GM10847 (cell line): ENCODE data around the gene PCSK4.

Experiments
- POLR2A ChIP-seq: IDR thresholded peaks from 2 replicates; pipeline ENCODE4 v1.6.1; 2011; ENCODE audit not compliant: insufficient read length; ENCODE audit errors: extremely low read depth

PCSK4 gene

GRCh38 chr19:1459479-1459878, 30.7 kb downstream of the PCSK4 start:
- no peak for TF ChIP-seq POLR2A

- TF ChIP-seq POLR2A = no peak
Measured at GRCh38 chr19:1457892-1458291, 32.3 kb downstream of the PCSK4 start.

- TF ChIP-seq POLR2A = no peak
Measured at GRCh38 chr19:1457031-1457739, 33.0 kb downstream of the PCSK4 start.

GRCh38 chr19:1456121-1456900, 33.8 kb downstream of the PCSK4 start:
- no peak for TF ChIP-seq POLR2A

GRCh38 chr19:1455336-1456120, 34.6 kb downstream of the PCSK4 start:
- TF ChIP-seq POLR2A = no peak

GRCh38 chr19:1455002-1455335, 35.2 kb downstream of the PCSK4 start:
- no peak for TF ChIP-seq POLR2A

GRCh38 chr19:1453525-1454364, 36.4 kb downstream of the PCSK4 start:
- TF ChIP-seq POLR2A = no peak

GRCh38 chr19:1452802-1453524, 37.2 kb downstream of the PCSK4 start:
- TF ChIP-seq POLR2A = no peak

- TF ChIP-seq POLR2A = no peak
Measured at GRCh38 chr19:1451916-1452801, 38.0 kb downstream of the PCSK4 start.

- no peak for TF ChIP-seq POLR2A
Measured at GRCh38 chr19:1450735-1451731, 39.1 kb downstream of the PCSK4 start.

GRCh38 chr19:1449467-1450442, 40.4 kb downstream of the PCSK4 start, which contains the start of gene APC2:
TSS of gene APC2 (plus strand) at chr19:1450121. CDS start at chr19:1453002, 2,881 bp downstream.
- no peak for TF ChIP-seq POLR2A
